Stimulated activated naive CD8-positive, alpha-beta T cell treated with anti-CD3 and anti-CD28 coated beads, Interleukin-15, Interleukin-2, amounts not matched to agents 100 ng/mL and 50 ng/mL, for 24 hours (primary cell): ENCODE data around the gene MFAP1.

Source experiments
- H3K27ac Mint-ChIP-seq: one replicate; pipeline ENCODE4 v1.8.0; 2021; ENCODE audit warnings: mild to moderate bottlenecking, mixed read lengths
- H3K27me3 Mint-ChIP-seq: one replicate; pipeline ENCODE4 v1.8.0; 2021; ENCODE audit warnings: mixed read lengths
- H3K36me3 Mint-ChIP-seq: one replicate; pipeline ENCODE4 v1.8.0; 2021; ENCODE audit warnings: low read depth, mixed read lengths
- H3K4me1 Mint-ChIP-seq: one replicate; pipeline ENCODE4 v1.8.0; 2021; ENCODE audit warnings: low read depth, mixed read lengths
- H3K4me3 Mint-ChIP-seq: one replicate; pipeline ENCODE4 v1.8.0; 2021; ENCODE audit warnings: mild to moderate bottlenecking, mixed read lengths
- H3K9me3 Mint-ChIP-seq: one replicate; pipeline ENCODE4 v1.8.0; 2021; ENCODE audit warnings: mixed read lengths

The MFAP1 gene

GRCh38 chr15:43799209-43799944, 25.1 kb downstream of the MFAP1 start:
- Mint-ChIP-seq H3K9me3 (no peaks in the 10 kb centered on the region), H3K4me1 (peaks cover 49% of the 10 kb centered on the region), H3K27me3 (no peaks in the 10 kb centered on the region), H3K36me3 (peaks cover 76% of the 10 kb centered on the region), H3K4me3 (peak overlapping the region; percentile 97), H3K27ac (peak overlapping the region; percentile 98)

- Mint-ChIP-seq H3K27me3 (no peaks in the 10 kb centered on the region), H3K4me1 (peaks cover 61% of the 10 kb centered on the region), H3K9me3 (no peaks in the 10 kb centered on the region), H3K36me3 (peaks cover 76% of the 10 kb centered on the region), H3K27ac (no peak overlapping the region), H3K4me3 (no peak overlapping the region)
These were observed 27.9 kb downstream of the MFAP1 start for GRCh38 chr15:43796566-43796965.

GRCh38 chr15:43795997-43796396, 28.5 kb downstream of the MFAP1 start:
- Mint-ChIP-seq H3K27ac (no peak overlapping the region), H3K4me1 (peaks cover 58% of the 10 kb centered on the region), H3K36me3 (peaks cover 70% of the 10 kb centered on the region), H3K9me3 (no peaks in the 10 kb centered on the region), H3K4me3 (no peak overlapping the region), H3K27me3 (no peaks in the 10 kb centered on the region)

- Mint-ChIP-seq H3K9me3 (no peaks in the 10 kb centered on the region), H3K36me3 (peaks cover 63% of the 10 kb centered on the region), H3K4me3 (no peak overlapping the region), H3K27ac (peak overlapping the region; percentile 23), H3K4me1 (peaks cover 53% of the 10 kb centered on the region), H3K27me3 (no peaks in the 10 kb centered on the region)
These were observed 29.3 kb downstream of the MFAP1 start for GRCh38 chr15:43795197-43795596.

- Mint-ChIP-seq H3K27me3 (no peaks in the 10 kb centered on the region), H3K27ac (peak overlapping the region; percentile 94), H3K9me3 (no peaks in the 10 kb centered on the region), H3K4me3 (peak overlapping the region; percentile 89), H3K36me3 (peaks cover 56% of the 10 kb centered on the region), H3K4me1 (peaks cover 48% of the 10 kb centered on the region)
These were observed 30.0 kb downstream of the MFAP1 start for GRCh38 chr15:43794269-43795037.

- H3K36me3 Mint-ChIP-seq, result peaks cover 48% of the 10 kb centered on the region
- peak overlapping the region; percentile 94 for H3K27ac Mint-ChIP-seq
- peaks cover 45% of the 10 kb centered on the region for H3K4me1 Mint-ChIP-seq
- H3K9me3 Mint-ChIP-seq, result no peaks in the 10 kb centered on the region
- H3K27me3 Mint-ChIP-seq, result no peaks in the 10 kb centered on the region
- H3K4me3 Mint-ChIP-seq, result peak overlapping the region; percentile 89
These were observed 30.8 kb downstream of the MFAP1 start for GRCh38 chr15:43793647-43794046.

GRCh38 chr15:43792761-43793476, 31.6 kb downstream of the MFAP1 start:
- peak overlapping the region; percentile 89 for H3K4me3 Mint-ChIP-seq
- H3K4me1 Mint-ChIP-seq, result peaks cover 40% of the 10 kb centered on the region
- H3K27ac Mint-ChIP-seq, result peak overlapping the region; percentile 94
- H3K27me3 Mint-ChIP-seq, result no peaks in the 10 kb centered on the region
- H3K36me3 Mint-ChIP-seq, result peaks cover 42% of the 10 kb centered on the region
- H3K9me3 Mint-ChIP-seq, result no peaks in the 10 kb centered on the region

- no peaks in the 10 kb centered on the region for H3K27me3 Mint-ChIP-seq
- no peaks in the 10 kb centered on the region for H3K9me3 Mint-ChIP-seq
- H3K4me3 Mint-ChIP-seq, result peak within 1 kb of the TSS; percentile 89
- H3K27ac Mint-ChIP-seq, result peak within 1 kb of the TSS; percentile 94
- peaks cover 42% of the 10 kb centered on the region for H3K36me3 Mint-ChIP-seq
- peaks cover 40% of the 10 kb centered on the region for H3K4me1 Mint-ChIP-seq
These were observed 32.3 kb downstream of the MFAP1 start, which contains the start of gene SERF2 for GRCh38 chr15:43791993-43792760. SERF2 (plus strand) TSS chr15:43792320; CDS start chr15:43792377, 57 bp downstream.

- Mint-ChIP-seq H3K36me3 (peaks cover 18% of the 10 kb centered on the region), H3K4me1 (peaks cover 25% of the 10 kb centered on the region), H3K4me3 (no peak overlapping the region), H3K9me3 (no peaks in the 10 kb centered on the region), H3K27ac (no peak overlapping the region), H3K27me3 (no peaks in the 10 kb centered on the region)
These were observed 35.1 kb downstream of the MFAP1 start for GRCh38 chr15:43789409-43789808.

- peak overlapping the region; percentile 6 for H3K27ac Mint-ChIP-seq
- no peaks in the 10 kb centered on the region for H3K9me3 Mint-ChIP-seq
- peaks cover 9% of the 10 kb centered on the region for H3K36me3 Mint-ChIP-seq
- H3K4me3 Mint-ChIP-seq, result no peak overlapping the region
- no peaks in the 10 kb centered on the region for H3K27me3 Mint-ChIP-seq
- peaks cover 37% of the 10 kb centered on the region for H3K4me1 Mint-ChIP-seq
These were observed 45.5 kb downstream of the MFAP1 start for GRCh38 chr15:43779016-43779415.

- peak overlapping the region; percentile 85 for H3K4me3 Mint-ChIP-seq
- H3K9me3 Mint-ChIP-seq, result no peaks in the 10 kb centered on the region
- H3K4me1 Mint-ChIP-seq, result peaks cover 37% of the 10 kb centered on the region
- H3K36me3 Mint-ChIP-seq, result peaks cover 19% of the 10 kb centered on the region
- no peaks in the 10 kb centered on the region for H3K27me3 Mint-ChIP-seq
- H3K27ac Mint-ChIP-seq, result peak overlapping the region; percentile 92
These were observed 47.1 kb downstream of the MFAP1 start for GRCh38 chr15:43777267-43777914.

- peak within 1 kb of the TSS; percentile 92 for H3K27ac Mint-ChIP-seq
- peaks cover 25% of the 10 kb centered on the region for H3K36me3 Mint-ChIP-seq
- H3K9me3 Mint-ChIP-seq, result no peaks in the 10 kb centered on the region
- peak within 1 kb of the TSS; percentile 85 for H3K4me3 Mint-ChIP-seq
- peaks cover 37% of the 10 kb centered on the region for H3K4me1 Mint-ChIP-seq
- no peaks in the 10 kb centered on the region for H3K27me3 Mint-ChIP-seq
These were observed 47.7 kb downstream of the MFAP1 start, which contains the start of gene ELL3 for GRCh38 chr15:43776718-43777266. ELL3 (minus strand) TSS chr15:43776966; CDS start chr15:43776901, 65 bp downstream.

- peaks cover 37% of the 10 kb centered on the region for H3K4me1 Mint-ChIP-seq
- H3K4me3 Mint-ChIP-seq, result peak overlapping the region; percentile 85
- no peak overlapping the region for H3K27ac Mint-ChIP-seq
- H3K36me3 Mint-ChIP-seq, result peaks cover 31% of the 10 kb centered on the region
- H3K27me3 Mint-ChIP-seq, result no peaks in the 10 kb centered on the region
- H3K9me3 Mint-ChIP-seq, result no peaks in the 10 kb centered on the region
These were observed 48.3 kb downstream of the MFAP1 start for GRCh38 chr15:43776101-43776717.
